Activated CD8-positive, alpha-beta T cell treated with anti-CD3 and anti-CD28 coated beads, Interleukin-2, amount 10 ng/mL, durations not matched to agents 7 days and 5 days (primary cell): Measurements from ENCODE around the gene MRPS34. TPM values are rescaled to one million over a fixed set of nuclear protein-coding genes. Genes with fewer than 3 reads are reported as not detected.

ENCODE experiments used
- ATAC-seq: fragments of 150-1000 bp; cut with Tn5 transposase; one replicate; pipeline ENCODE4 v1.10.0; 2021; ENCODE audit warnings: moderate library complexity
- CTCF ChIA-PET: fragments of 350-600 bp; sonication (Branson Sonifier 250); formaldehyde crosslinking; loops from one replicate; lab custom pipeline; 2021; ENCODE audit warnings: antibody characterized with exemption; lab: Charles Lee
- POLR2A ChIA-PET: fragments of 350-600 bp; sonication (Branson Sonifier 250); formaldehyde crosslinking; loops from one replicate; lab custom pipeline; 2021; ENCODE audit warnings: antibody characterized with exemption; lab: Charles Lee
- DNase-seq: peaks from one replicate; pipeline ENCODE4 v3.0.0-alpha.2; 2020
- H3K27ac Mint-ChIP-seq: one replicate; pipeline ENCODE4 v1.8.0; 2021; ENCODE audit warnings: mild to moderate bottlenecking, mixed read lengths
- H3K27me3 Mint-ChIP-seq: one replicate; pipeline ENCODE4 v1.8.0; 2021; ENCODE audit warnings: low read depth, mixed read lengths
- H3K36me3 Mint-ChIP-seq: one replicate; pipeline ENCODE4 v1.8.0; 2021; ENCODE audit warnings: low read depth, mixed read lengths
- H3K4me1 Mint-ChIP-seq: one replicate; pipeline ENCODE4 v1.8.0; 2021; ENCODE audit warnings: low read depth, mixed read lengths
- H3K4me3 Mint-ChIP-seq: one replicate; pipeline ENCODE4 v1.8.0; 2021; ENCODE audit warnings: mild to moderate bottlenecking, mixed read lengths
- H3K9me3 Mint-ChIP-seq: one replicate; pipeline ENCODE4 v1.8.0; 2022; ENCODE audit warnings: mixed read lengths; ENCODE audit not compliant: insufficient read depth
- total RNA-seq, 2 experiments: library from RNA; stranded (reverse); gene quantifications; one replicate each; pipeline ENCODE4 v1.2.3, GENCODE V29; 2021

MRPS34 gene
- total RNA-seq, 2 experiments from 2014 or later = 126 to 135 TPM

DNA sequence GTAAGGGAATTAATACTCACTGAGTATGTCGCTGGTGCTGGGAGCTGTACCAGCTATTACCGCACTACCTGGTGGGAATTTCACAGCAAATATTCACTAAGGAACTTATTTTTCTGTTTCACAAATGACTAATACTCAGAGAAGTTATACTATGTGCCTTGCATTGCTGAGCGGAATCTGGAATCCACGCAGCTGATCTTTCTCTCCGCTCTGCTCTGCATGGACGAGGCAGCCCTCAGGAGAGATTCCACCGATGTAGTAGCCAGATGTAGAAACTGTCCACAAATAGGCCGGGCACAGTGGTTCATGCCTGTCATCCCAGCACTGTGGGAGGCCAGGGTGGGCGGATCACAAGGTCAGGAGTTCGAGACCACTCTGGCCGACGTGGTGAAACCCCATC is 18.7 kb downstream of the MRPS34 start:
- CTCF ChIA-PET = interaction anchor here (1.1 to 1.3 kb wide), 2 partner anchors 18 to 31 kb away, joined by 3 to 4 read pairs; partner anchors contain the start of genes EME2 and MRPS34
- Mint-ChIP-seq H3K36me3 (peaks cover 24% of the 10 kb centered on the region), H3K4me1 (peaks cover 26% of the 10 kb centered on the region), H3K9me3 (no peaks in the 10 kb centered on the region), H3K27ac (no peak overlapping the region), H3K4me3 (no peak overlapping the region), H3K27me3 (no peaks in the 10 kb centered on the region)
- no peak for DNase-seq
- ATAC-seq = no peak
- POLR2A ChIA-PET = no interaction called here

DNA sequence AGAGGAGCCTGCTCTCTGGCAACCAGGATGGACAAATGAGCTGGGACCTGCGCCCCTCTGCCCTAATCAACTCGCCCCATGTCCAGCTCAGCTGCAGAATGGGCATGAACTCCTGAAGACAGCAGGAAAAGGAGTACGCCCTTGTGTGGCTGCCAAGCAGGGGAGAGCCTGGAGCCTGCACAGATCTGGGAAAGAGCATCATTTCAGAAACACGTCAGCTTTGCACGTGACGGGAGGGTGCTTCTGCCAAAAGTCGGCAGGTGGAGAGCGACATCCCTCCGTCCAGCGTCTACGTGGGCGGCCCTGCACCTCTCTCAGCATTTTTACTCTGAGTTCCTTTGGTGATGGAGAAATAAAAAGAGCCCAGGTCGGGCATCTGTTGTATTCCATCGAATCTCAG is 20.1 kb downstream of the MRPS34 start:
- no peaks in the 10 kb centered on the region for H3K9me3 Mint-ChIP-seq
- ATAC-seq (no peak), DNase-seq (no peak)
- ChIA-PET CTCF (interaction anchor here (1.2 kb wide), 1 partner anchor 47 kb away, joined by 3 read pairs; the partner anchor contains the start of gene MAPK8IP3), POLR2A (no interaction called here)
- peaks cover 18% of the 10 kb centered on the region for H3K4me1 Mint-ChIP-seq
- no peak overlapping the region for H3K27ac Mint-ChIP-seq
- H3K4me3 Mint-ChIP-seq = no peak overlapping the region
- H3K36me3 Mint-ChIP-seq = peaks cover 30% of the 10 kb centered on the region
- no peaks in the 10 kb centered on the region for H3K27me3 Mint-ChIP-seq

DNA sequence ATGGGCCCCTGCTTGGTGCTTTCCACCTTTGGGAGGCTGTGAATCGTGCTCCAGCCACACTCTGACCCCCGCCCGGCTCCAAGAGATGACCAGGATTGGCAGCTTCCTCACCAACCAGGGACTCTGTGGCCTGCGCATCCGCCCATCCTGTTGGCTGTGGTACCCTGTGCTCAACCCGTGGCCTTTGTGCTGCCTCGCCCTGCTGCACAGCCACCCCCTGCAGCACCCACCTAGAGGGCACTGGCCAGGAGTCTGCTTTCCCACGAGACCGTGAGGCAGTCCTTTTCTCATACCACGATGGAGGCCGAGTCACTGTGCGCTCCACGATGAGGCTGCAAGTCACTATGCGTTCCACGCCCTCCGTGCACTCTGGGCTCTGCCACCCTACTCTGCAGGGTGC is 21.0 kb downstream of the MRPS34 start:
- no peaks in the 10 kb centered on the region for H3K27me3 Mint-ChIP-seq
- ATAC-seq (no peak), DNase-seq (no peak)
- H3K4me3 Mint-ChIP-seq = no peak overlapping the region
- H3K4me1 Mint-ChIP-seq = peaks cover 8% of the 10 kb centered on the region
- CTCF ChIA-PET = interaction anchor here (1.2 kb wide), 1 partner anchor 46 kb away, joined by 3 read pairs; the partner anchor contains the start of gene MAPK8IP3
- POLR2A ChIA-PET = no interaction called here
- peaks cover 26% of the 10 kb centered on the region for H3K36me3 Mint-ChIP-seq
- no peak overlapping the region for H3K27ac Mint-ChIP-seq
- H3K9me3 Mint-ChIP-seq = no peaks in the 10 kb centered on the region

DNA sequence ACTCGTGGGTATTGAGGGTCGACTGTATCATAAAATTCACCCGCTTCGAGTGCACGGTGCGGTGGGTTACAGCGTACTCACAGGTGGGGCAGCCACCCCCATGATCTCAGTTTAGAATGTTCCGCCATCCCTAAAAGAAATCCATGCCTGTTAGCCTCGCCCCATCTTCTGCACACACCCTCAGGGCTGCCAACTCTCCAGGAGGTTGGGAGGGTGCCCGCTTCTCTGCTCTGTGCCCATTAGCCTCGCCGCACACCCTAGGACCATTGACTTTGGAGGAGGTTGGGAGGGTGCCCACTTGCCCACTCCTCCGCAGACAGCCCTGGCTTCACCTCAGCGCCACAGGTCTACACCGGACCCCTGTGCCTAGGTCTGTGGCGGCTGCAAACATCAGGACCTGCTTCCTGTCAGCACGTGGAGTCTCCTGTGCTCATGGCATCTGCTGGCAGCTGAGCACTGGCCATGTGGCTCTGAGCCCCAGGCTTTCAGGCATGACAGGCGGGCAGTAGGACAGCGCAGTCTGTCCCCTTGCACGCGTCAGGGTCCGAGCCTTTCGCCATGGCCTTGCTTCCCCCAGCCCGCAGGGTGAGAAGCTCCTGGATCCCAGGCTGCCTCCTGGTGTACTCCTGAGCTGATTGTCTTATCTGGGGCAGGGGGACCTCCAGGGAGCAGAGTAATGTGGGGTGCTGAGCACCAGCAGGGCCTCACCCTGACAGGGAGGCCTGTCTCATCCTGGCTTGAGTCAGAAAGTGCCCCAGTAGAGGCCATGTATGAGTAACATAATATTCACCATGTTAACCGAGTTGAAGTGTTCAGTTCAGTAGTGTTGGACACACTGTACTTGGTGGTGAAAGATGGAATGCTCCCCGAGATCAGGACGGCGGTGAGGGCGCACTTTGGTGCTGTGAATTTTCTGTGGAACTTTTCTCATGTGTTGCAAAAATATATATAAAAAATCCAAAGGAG is 23.5 kb downstream of the MRPS34 start:
- DNase-seq = no peak
- ChIA-PET CTCF (no interaction called here), POLR2A (no interaction called here)
- Mint-ChIP-seq H3K36me3 (peaks cover 15% of the 10 kb centered on the region), H3K27me3 (no peaks in the 10 kb centered on the region), H3K4me1 (no peaks in the 10 kb centered on the region), H3K27ac (no peak overlapping the region), H3K4me3 (no peak overlapping the region), H3K9me3 (no peaks in the 10 kb centered on the region)
- no peak for ATAC-seq

DNA sequence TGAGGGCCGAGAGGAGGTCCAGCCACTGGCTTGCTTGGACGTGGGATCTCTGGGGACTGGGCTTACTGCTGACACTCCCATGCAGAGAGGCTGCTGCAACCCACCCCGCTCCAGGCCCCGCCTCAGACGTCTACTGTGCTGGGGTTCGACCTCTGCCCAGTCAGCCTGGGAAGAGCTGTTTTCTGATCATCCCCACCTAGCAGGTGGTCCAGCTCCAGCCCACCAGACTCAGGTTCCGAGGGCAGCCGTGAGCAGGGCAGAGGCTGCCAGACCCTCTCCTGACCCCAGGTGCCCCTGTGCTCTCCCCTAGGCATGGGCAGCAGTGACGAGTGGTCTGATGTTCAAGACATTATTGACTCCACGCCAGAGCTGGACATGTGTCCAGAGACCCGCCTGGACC is 25.0 kb downstream of the MRPS34 start:
- CTCF ChIA-PET = no interaction called here

DNA sequence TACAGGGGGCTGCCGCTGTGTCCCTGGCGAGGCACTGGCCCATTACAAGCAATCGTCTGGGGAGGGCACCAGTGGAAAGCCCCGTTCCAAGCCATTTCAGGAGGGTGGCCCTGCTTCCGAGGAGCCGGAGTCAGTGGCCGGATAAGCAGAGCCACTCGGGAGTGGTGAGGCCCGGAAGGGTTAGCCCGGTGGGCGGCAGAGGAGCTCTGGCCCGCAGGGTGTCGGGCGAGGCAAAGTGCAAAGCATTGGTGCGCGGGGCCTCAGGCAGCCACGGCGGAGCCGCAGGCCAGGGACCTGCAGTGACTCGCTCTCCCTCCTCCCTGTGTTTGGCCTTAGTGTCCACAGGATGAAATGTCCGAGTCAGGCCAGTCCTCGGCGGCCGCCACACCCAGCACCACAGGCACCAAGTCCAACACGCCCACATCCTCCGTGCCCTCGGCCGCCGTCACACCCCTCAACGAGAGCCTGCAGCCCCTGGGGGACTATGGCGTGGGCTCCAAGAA is 26.2 kb downstream of the MRPS34 start:
- Mint-ChIP-seq H3K4me1 (no peaks in the 10 kb centered on the region), H3K36me3 (peaks cover 7% of the 10 kb centered on the region), H3K27ac (no peak overlapping the region), H3K4me3 (no peak overlapping the region), H3K9me3 (no peaks in the 10 kb centered on the region), H3K27me3 (no peaks in the 10 kb centered on the region)
- DNase-seq (no peak), ATAC-seq (no peak)
- POLR2A ChIA-PET = no interaction called here
- CTCF ChIA-PET = no interaction called here

More for the DNA sequence above, 25.0 kb downstream of the MRPS34 start:
- no peaks in the 10 kb centered on the region for H3K9me3 Mint-ChIP-seq
- H3K4me1 Mint-ChIP-seq = no peaks in the 10 kb centered on the region
- peaks cover 13% of the 10 kb centered on the region for H3K36me3 Mint-ChIP-seq
- H3K27me3 Mint-ChIP-seq = no peaks in the 10 kb centered on the region
- H3K4me3 Mint-ChIP-seq = no peak overlapping the region
- no peak overlapping the region for H3K27ac Mint-ChIP-seq
- ATAC-seq = no peak
- POLR2A ChIA-PET = no interaction called here
- DNase-seq = no peak

DNA sequence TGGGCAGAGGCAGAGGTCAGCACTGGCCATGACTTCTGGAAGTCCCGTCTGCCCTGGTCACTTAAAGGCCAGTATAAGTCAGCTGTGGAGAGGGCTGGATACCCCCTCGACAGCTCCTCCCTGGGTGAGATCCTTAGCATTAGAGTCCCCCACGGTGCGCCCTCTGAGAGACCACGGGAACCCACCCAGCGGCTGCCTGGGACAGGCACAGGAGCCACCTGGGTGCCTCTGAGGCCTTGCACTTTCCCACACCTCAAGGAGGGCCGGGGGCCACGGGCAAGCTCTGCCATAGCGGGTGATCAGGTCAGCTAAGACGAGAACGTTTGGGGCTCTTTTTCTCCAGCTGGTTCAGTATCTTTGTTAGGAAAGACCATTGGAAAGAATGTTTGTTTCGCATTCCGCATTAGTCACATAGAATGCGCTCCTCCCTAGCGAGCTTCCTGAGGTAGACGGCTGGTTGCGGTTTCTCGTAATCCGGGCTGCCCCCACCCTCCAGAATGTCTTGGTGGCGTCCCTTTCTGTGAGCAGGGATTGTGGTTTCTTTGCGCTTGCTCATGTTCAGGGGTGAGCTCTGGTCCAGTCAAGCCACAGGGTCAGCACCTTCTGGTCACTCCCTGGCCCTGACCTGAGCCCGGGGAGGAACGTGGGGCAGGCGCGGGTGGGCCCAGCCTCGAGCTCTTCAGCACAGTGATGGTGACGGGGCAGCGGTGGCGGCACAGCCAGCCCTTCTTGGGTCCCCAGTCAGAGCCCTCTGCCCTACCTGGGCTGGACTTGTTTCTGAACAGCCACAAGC is 26.8 kb downstream of the MRPS34 start:
- ATAC-seq (no peak), DNase-seq (no peak)
- H3K4me3 Mint-ChIP-seq = no peak overlapping the region
- CTCF ChIA-PET = no interaction called here
- H3K27ac Mint-ChIP-seq = no peak overlapping the region
- H3K9me3 Mint-ChIP-seq = no peaks in the 10 kb centered on the region
- H3K4me1 Mint-ChIP-seq = no peaks in the 10 kb centered on the region
- POLR2A ChIA-PET = no interaction called here
- H3K27me3 Mint-ChIP-seq = no peaks in the 10 kb centered on the region
- H3K36me3 Mint-ChIP-seq = peaks cover 7% of the 10 kb centered on the region

DNA sequence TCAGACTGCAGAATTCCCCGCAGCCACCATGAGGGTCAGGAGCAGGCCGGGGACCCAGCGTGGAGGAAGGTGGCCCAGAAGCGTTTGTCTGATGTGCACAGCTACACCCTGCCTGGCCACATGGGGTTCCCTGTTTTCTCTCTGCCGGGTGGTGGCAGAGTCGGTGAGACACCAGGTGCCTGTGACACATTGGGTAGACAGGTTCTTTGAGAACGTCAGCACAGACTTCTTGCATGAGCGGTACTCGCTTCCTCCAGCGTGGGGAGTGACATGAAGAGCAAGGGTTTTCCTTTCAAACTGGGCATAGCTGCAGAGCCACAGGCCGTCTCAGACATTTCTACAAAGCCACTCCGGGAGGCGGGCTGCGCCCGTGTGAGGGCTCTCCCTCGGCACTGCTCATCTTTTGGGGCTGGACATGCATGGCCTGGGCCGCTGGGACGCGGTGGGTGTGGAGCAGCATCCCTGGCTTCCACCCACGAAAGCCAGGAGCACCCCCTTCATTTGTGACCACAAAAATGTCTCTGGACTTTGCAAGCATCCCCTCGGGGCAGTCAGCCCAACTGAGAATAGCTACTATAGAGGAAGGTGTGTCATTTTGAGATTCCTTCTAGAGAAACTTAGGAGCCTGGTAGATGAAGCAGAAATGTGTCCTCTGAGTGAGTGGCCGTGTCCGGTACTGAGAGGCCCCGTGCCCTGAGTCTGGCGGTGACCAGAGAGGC is 27.6 kb downstream of the MRPS34 start:
- no peaks in the 10 kb centered on the region for H3K27me3 Mint-ChIP-seq
- POLR2A ChIA-PET = no interaction called here
- no peaks in the 10 kb centered on the region for H3K9me3 Mint-ChIP-seq
- H3K4me1 Mint-ChIP-seq = no peaks in the 10 kb centered on the region
- DNase-seq = no peak
- CTCF ChIA-PET = no interaction called here
- ATAC-seq = no peak
- peaks cover 7% of the 10 kb centered on the region for H3K36me3 Mint-ChIP-seq
- no peak overlapping the region for H3K27ac Mint-ChIP-seq
- no peak overlapping the region for H3K4me3 Mint-ChIP-seq

DNA sequence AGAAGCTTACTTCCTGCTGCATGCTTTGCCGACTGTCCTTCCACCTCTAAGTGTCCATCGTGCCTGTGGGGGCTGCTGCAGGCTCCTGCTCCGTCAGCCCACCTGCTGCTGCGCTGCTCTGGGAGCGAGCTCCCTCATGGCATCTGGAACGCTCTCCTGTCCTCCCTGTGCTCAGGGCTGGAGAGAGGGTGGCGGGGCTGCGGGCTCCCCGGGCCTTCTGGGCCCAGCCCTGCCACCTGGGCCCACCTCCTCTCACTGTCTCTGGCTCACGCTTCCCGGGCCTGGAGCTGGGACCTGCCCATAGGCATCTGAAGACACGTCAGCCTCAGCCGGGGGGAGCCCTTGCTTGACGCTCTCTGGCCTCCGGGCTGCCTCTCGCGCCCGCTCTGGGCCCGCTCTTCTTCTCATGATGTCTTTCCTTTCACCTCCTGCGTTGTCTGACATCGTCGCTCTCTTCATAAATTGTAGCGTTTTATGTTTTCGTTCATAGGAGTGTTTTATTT is 28.5 kb downstream of the MRPS34 start:
- Mint-ChIP-seq H3K27ac (no peak overlapping the region), H3K27me3 (no peaks in the 10 kb centered on the region), H3K9me3 (no peaks in the 10 kb centered on the region), H3K4me3 (no peak overlapping the region), H3K36me3 (peaks cover 7% of the 10 kb centered on the region), H3K4me1 (no peaks in the 10 kb centered on the region)
- ATAC-seq = no peak
- ChIA-PET CTCF (no interaction called here), POLR2A (no interaction called here)
- no peak for DNase-seq

DNA sequence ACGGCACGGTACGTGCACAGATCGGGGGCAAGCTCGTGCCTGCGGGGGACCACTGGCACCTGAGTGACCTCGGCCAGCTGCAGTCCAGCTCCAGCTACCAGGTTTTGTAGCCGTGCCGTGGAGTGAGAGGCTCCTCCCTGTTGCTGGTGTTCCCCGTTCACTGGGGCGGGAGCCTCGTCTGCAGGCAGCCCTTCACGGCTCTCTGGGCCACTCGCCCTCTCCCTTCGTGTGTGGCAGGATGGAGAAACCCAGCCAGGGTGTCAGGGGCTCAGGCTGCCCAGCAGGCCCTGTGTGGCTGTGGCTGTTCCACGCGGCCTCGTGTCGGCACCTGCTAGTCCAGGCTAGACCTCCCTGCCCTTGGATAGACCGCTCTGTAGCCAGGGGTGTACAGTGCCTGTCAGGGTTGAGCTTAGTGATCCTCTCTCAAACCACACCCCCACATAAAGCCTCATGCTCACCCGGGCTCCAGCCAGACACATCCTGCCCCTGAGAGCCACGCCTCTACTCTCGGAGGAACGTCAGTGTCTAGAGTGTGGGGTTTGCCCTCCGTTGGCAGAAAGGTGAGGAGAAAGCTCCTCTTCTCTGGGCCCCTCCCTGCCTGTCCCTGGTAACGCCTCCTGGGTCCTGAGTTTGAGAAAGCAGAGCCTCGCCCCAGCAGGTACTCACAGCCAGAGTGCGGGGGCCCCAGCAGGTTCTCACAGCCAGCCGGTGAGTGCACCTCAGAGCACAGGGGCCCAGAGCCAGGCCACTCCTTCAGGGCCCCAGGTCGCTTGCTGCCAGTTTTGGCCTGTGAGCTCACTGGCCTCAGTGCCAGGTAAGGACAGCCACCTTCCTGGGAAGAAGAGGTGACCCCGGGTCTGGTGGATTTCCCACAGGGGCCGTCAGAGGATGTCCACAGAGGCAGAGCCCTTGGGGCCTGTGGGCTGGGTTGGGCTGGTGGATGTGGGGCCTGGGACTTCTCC is 29.3 kb downstream of the MRPS34 start:
- no peaks in the 10 kb centered on the region for H3K9me3 Mint-ChIP-seq
- no peak overlapping the region for H3K4me3 Mint-ChIP-seq
- CTCF ChIA-PET = no interaction called here
- no peaks in the 10 kb centered on the region for H3K27me3 Mint-ChIP-seq
- H3K27ac Mint-ChIP-seq = no peak overlapping the region
- DNase-seq (no peak), ATAC-seq (no peak)
- peaks cover 2% of the 10 kb centered on the region for H3K36me3 Mint-ChIP-seq
- no peaks in the 10 kb centered on the region for H3K4me1 Mint-ChIP-seq
- POLR2A ChIA-PET = no interaction called here
